ENCODE results near the gene KIAA1210. TPM values are rescaled to one million over a fixed set of nuclear protein-coding genes. Genes with fewer than 3 reads are reported as not detected.

Gene KIAA1210
- under 1 TPM in 1 of 6 experiments, not detected in 5; 0.02 TPM for total RNA-seq
- long read RNA-seq, result 0 reads

- TF ChIP-seq POLR2A (IDR thresholded peaks at IDR 0.05) (no peak), CTCF (IDR thresholded peaks at IDR 0.05) (no peak)
- DNase-seq (no peak), ATAC-seq (no peak)
- no peak within 1 kb of the TSS for H3K4me3 ChIP-seq
- intact Hi-C loops (cut with DNase I), result no loop called here
- H3K36me3 ChIP-seq, result no peaks in the 10 kb centered on the region
- no peaks in the 10 kb centered on the region for H3K4me1 ChIP-seq
- H3K9me3 ChIP-seq, result no peaks in the 10 kb centered on the region
- H3K27me3 ChIP-seq, result no peaks in the 10 kb centered on the region
- 37% methylated on average over 5 of the region's 5 CpGs for WGBS (ENCODE audit: insufficient coverage, low coverage, low lambda C conversion rate, missing lambda C conversion rate)
- no peak within 1 kb of the TSS for H3K27ac ChIP-seq
Measured at GRCh38 chrX:119127650-119128049, at the start of gene KIAA1210. Gene KIAA1210 (minus strand): TSS chrX:119127812. CDS start chrX:119123642, 4,170 bp downstream.

- no peak for ATAC-seq
- no peaks in the 10 kb centered on the region for H3K4me1 ChIP-seq
Measured at GRCh38 chrX:119177278-119177677, 49.7 kb upstream of the KIAA1210 start.

GRCh38 chrX:119174900-119175299 lies 47.3 kb upstream of the KIAA1210 start:
- Histone ChIP-seq H3K27me3 (no peaks in the 10 kb centered on the region), H3K36me3 (no peaks in the 10 kb centered on the region), H3K27ac (no peak overlapping the region), H3K4me3 (no peak overlapping the region), H3K9me3 (no peaks in the 10 kb centered on the region), H3K4me1 (no peaks in the 10 kb centered on the region)
- TF ChIP-seq CTCF (IDR thresholded peaks at IDR 0.05), result no peak
- no peak for TF ChIP-seq POLR2A (IDR thresholded peaks at IDR 0.05)
- DNase-seq (no peak), ATAC-seq (peak in 3 of 4 donors; percentile 26 to 57 (median 51))
- WGBS (ENCODE audit: insufficient coverage, low coverage, low lambda C conversion rate, missing lambda C conversion rate), result 40% methylated on average over 2 of the region's 2 CpGs
- intact Hi-C loops (cut with DNase I), result no loop called here

More at GRCh38 chrX:119177278-119177677, 49.7 kb upstream of the KIAA1210 start:
- no peak for TF ChIP-seq POLR2A (IDR thresholded peaks at IDR 0.05)
- no peak for TF ChIP-seq CTCF (IDR thresholded peaks at IDR 0.05)
- intact Hi-C loops (cut with DNase I), result no loop called here
- no peak for DNase-seq
- 54% methylated on average over 1 of the region's 1 CpG for WGBS (ENCODE audit: insufficient coverage, low coverage, low lambda C conversion rate, missing lambda C conversion rate)
- H3K27me3 ChIP-seq, result no peaks in the 10 kb centered on the region
- no peaks in the 10 kb centered on the region for H3K36me3 ChIP-seq
- no peak overlapping the region for H3K4me3 ChIP-seq
- no peak overlapping the region for H3K27ac ChIP-seq
- no peaks in the 10 kb centered on the region for H3K9me3 ChIP-seq

DNA sequence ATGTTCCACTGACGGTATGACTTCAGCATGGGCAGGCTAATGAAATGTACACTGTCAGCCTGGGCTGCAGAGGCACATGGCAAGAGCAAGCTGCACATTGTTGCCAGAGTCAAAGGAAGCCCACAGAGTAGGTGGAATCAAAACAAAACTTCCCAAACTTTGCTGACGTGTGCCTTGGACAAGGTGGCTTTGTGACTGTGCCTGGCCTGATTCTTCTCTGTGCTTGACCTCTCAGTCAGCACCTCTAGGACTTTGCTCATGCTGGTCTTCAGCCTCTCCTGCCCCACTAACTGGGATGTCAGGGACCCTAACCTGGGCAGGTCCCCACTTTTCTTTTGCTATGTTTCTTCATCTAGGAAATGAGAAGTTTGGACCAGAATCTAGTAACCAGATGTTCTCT lies 40.5 kb upstream of the KIAA1210 start:
- Histone ChIP-seq H3K9me3 (no peaks in the 10 kb centered on the region), H3K36me3 (no peaks in the 10 kb centered on the region), H3K27me3 (no peaks in the 10 kb centered on the region), H3K27ac (no peak overlapping the region), H3K4me3 (no peak overlapping the region), H3K4me1 (no peaks in the 10 kb centered on the region)
- intact Hi-C loops (cut with DNase I), result no loop called here
- no peak for ATAC-seq
- no peak for DNase-seq
- TF ChIP-seq CTCF (IDR thresholded peaks at IDR 0.05) (no peak), POLR2A (IDR thresholded peaks at IDR 0.05) (no peak)
- WGBS (ENCODE audit: insufficient coverage, low coverage, low lambda C conversion rate, missing lambda C conversion rate), result 63% methylated on average over 1 of the region's 2 CpGs

DNA sequence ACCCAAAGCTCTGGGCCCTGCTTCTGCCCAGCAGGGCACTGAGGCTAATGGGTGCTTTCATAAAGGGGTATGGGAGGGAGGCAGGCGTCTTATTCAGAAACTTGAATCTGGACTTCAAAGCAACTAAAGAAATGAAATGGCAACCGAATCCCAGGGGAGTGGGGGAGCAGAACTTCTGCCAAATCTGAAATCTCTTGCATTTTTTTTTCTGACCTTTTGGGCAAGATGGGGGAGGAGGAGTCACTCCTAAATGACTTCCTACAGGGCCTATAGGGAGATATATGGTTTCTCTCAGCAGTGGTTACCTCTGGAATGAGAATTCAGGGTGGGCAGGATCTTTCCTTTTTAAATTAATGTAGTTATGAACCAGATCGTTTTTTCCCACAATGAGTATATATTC lies 30.6 kb upstream of the KIAA1210 start:
- DNase-seq (no peak), ATAC-seq (no peak)
- H3K9me3 ChIP-seq, result no peaks in the 10 kb centered on the region
- no peaks in the 10 kb centered on the region for H3K36me3 ChIP-seq
- peaks cover 0 to 3% of the 10 kb centered on the region in 2 donors for H3K27me3 ChIP-seq
- no peak for TF ChIP-seq POLR2A (IDR thresholded peaks at IDR 0.05)
- no peak for TF ChIP-seq CTCF (IDR thresholded peaks at IDR 0.05)
- intact Hi-C loops (cut with DNase I), result no loop called here
- 35% methylated on average over 3 of the region's 3 CpGs for WGBS (ENCODE audit: insufficient coverage, low coverage, low lambda C conversion rate, missing lambda C conversion rate)
- H3K4me1 ChIP-seq, result no peaks in the 10 kb centered on the region
- H3K4me3 ChIP-seq, result no peak overlapping the region
- H3K27ac ChIP-seq, result no peak overlapping the region

Data from right lobe of liver (tissue), 6 donors.